ENCODE data around the gene OLIG1. TPM values are rescaled to one million over a fixed set of nuclear protein-coding genes. Genes with fewer than 3 reads are reported as not detected.

OLIG1 gene
- total and polyA plus RNA-seq, 2 donors, result 0.05 to 0.14 TPM

- Histone ChIP-seq H3K4me1 (ENCODE audit: control insufficient read depth in 2 of 2, insufficient read depth in 2 of 2, low read length in 2 of 2) (no peaks in the 10 kb centered on the region), H3K27me3 (ENCODE audit: control insufficient read depth in 2 of 2, insufficient read depth in 1 of 2, low read length in 1 of 2) (peaks cover 21 to 51% of the 10 kb centered on the region in 2 donors), H3K27ac (ENCODE audit: low read depth in 1 of 2, low read length in 1 of 2) (no peak overlapping the region), H3K9me3 (ENCODE audit: control insufficient read depth in 2 of 2, insufficient read depth in 1 of 2, low read length in 1 of 2) (no peaks in the 10 kb centered on the region), H3K4me3 (ENCODE audit: low read length in 2 of 2) (no peak overlapping the region), H3K36me3 (ENCODE audit: control insufficient read depth in 2 of 2, insufficient read depth in 2 of 2, low read length in 1 of 2) (no peaks in the 10 kb centered on the region)
- DNase-seq (ENCODE audit: low read depth in 6 of 9, low spot score in 9 of 9), result no peak
- WGBS, result 13% methylated on average over 11 of the region's 11 CpGs
Observed at GRCh38 chr21:33036430-33037162, 33.3 kb upstream of the OLIG1 start.

DNA sequence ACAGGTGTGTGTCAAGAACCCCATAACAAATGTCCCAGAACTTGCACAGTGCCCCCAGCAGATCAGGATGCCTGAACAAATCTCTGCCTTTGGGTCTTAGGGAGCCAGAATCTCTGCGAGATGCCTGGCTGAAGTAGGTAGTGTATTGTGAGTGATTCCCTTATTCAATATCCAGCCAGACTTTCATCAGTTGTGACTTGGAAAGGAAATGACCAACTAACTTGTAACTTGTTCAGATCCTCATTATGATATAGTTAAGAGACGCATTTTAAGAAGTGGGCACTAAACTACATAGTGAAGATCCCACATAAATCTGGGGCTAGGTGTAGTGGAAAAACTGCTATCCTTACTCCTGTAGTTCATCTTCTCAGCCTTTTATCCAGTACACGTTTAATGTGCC lies 32.4 kb upstream of the OLIG1 start:
- WGBS, result 93% methylated on average over 3 of the region's 3 CpGs
- Histone ChIP-seq H3K27ac (ENCODE audit: low read depth in 1 of 2, low read length in 1 of 2) (no peak overlapping the region), H3K4me3 (ENCODE audit: low read length in 2 of 2) (no peak overlapping the region), H3K27me3 (ENCODE audit: control insufficient read depth in 2 of 2, insufficient read depth in 1 of 2, low read length in 1 of 2) (peaks cover 12 to 46% of the 10 kb centered on the region in 2 donors), H3K4me1 (ENCODE audit: control insufficient read depth in 2 of 2, insufficient read depth in 2 of 2, low read length in 2 of 2) (no peaks in the 10 kb centered on the region), H3K9me3 (ENCODE audit: control insufficient read depth in 2 of 2, insufficient read depth in 1 of 2, low read length in 1 of 2) (no peaks in the 10 kb centered on the region), H3K36me3 (ENCODE audit: control insufficient read depth in 2 of 2, insufficient read depth in 2 of 2, low read length in 1 of 2) (no peaks in the 10 kb centered on the region)
- DNase-seq (ENCODE audit: low read depth in 6 of 9, low spot score in 9 of 9), result no peak

DNA sequence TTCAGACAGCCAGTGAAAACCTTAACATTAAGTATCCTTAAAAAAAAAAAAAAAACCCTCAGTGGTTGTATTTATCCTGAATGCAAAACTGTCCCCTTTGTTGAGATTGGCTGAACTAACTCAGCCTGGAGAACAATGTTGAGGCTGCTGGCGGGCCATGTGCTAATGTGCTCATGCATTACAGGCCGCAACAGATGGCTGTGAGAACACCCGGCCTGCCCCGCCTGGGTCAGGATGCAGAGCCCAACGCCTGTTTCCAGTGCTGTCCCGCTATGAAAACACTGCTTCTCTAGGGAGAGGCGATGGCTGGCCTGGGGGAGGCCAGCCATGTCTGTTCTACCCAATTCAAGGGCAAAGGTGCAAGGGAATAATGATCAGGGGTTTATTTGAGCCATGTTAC lies 30.4 kb upstream of the OLIG1 start:
- WGBS, result 96% methylated on average over 7 of the region's 7 CpGs
- H3K4me3 ChIP-seq (ENCODE audit: low read length in 2 of 2), result no peak overlapping the region
- no peaks in the 10 kb centered on the region for H3K9me3 ChIP-seq (ENCODE audit: control insufficient read depth in 2 of 2, insufficient read depth in 1 of 2, low read length in 1 of 2)
- H3K27ac ChIP-seq (ENCODE audit: low read depth in 1 of 2, low read length in 1 of 2), result no peak overlapping the region
- peaks cover 0 to 26% of the 10 kb centered on the region in 2 donors for H3K27me3 ChIP-seq (ENCODE audit: control insufficient read depth in 2 of 2, insufficient read depth in 1 of 2, low read length in 1 of 2)
- DNase-seq (ENCODE audit: low read depth in 6 of 9, low spot score in 9 of 9), result no peak
- H3K36me3 ChIP-seq (ENCODE audit: control insufficient read depth in 2 of 2, insufficient read depth in 2 of 2, low read length in 1 of 2), result no peaks in the 10 kb centered on the region
- H3K4me1 ChIP-seq (ENCODE audit: control insufficient read depth in 2 of 2, insufficient read depth in 2 of 2, low read length in 2 of 2), result no peaks in the 10 kb centered on the region

GRCh38 chr21:33040215-33040614 lies 29.7 kb upstream of the OLIG1 start:
- no peak for DNase-seq (ENCODE audit: low read depth in 6 of 9, low spot score in 9 of 9)
- no peaks in the 10 kb centered on the region for H3K36me3 ChIP-seq (ENCODE audit: control insufficient read depth in 2 of 2, insufficient read depth in 2 of 2, low read length in 1 of 2)
- peaks cover 0 to 19% of the 10 kb centered on the region in 2 donors for H3K27me3 ChIP-seq (ENCODE audit: control insufficient read depth in 2 of 2, insufficient read depth in 1 of 2, low read length in 1 of 2)
- H3K9me3 ChIP-seq (ENCODE audit: control insufficient read depth in 2 of 2, insufficient read depth in 1 of 2, low read length in 1 of 2), result no peaks in the 10 kb centered on the region
- H3K4me1 ChIP-seq (ENCODE audit: control insufficient read depth in 2 of 2, insufficient read depth in 2 of 2, low read length in 2 of 2), result no peaks in the 10 kb centered on the region
- no peak overlapping the region for H3K4me3 ChIP-seq (ENCODE audit: low read length in 2 of 2)
- no peak overlapping the region for H3K27ac ChIP-seq (ENCODE audit: low read depth in 1 of 2, low read length in 1 of 2)
- WGBS, result 98% methylated on average over 3 of the region's 3 CpGs

GRCh38 chr21:33041981-33042380 lies 28.0 kb upstream of the OLIG1 start:
- Histone ChIP-seq H3K27ac (ENCODE audit: low read depth in 1 of 2, low read length in 1 of 2) (no peak overlapping the region), H3K4me3 (ENCODE audit: low read length in 2 of 2) (no peak overlapping the region), H3K4me1 (ENCODE audit: control insufficient read depth in 2 of 2, insufficient read depth in 2 of 2, low read length in 2 of 2) (no peaks in the 10 kb centered on the region), H3K9me3 (ENCODE audit: control insufficient read depth in 2 of 2, insufficient read depth in 1 of 2, low read length in 1 of 2) (no peaks in the 10 kb centered on the region), H3K27me3 (ENCODE audit: control insufficient read depth in 2 of 2, insufficient read depth in 1 of 2, low read length in 1 of 2) (peaks cover 0 to 9% of the 10 kb centered on the region in 2 donors), H3K36me3 (ENCODE audit: control insufficient read depth in 2 of 2, insufficient read depth in 2 of 2, low read length in 1 of 2) (no peaks in the 10 kb centered on the region)
- 72% methylated on average over 2 of the region's 2 CpGs for WGBS
- no peak for DNase-seq (ENCODE audit: low read depth in 6 of 9, low spot score in 9 of 9)

DNA sequence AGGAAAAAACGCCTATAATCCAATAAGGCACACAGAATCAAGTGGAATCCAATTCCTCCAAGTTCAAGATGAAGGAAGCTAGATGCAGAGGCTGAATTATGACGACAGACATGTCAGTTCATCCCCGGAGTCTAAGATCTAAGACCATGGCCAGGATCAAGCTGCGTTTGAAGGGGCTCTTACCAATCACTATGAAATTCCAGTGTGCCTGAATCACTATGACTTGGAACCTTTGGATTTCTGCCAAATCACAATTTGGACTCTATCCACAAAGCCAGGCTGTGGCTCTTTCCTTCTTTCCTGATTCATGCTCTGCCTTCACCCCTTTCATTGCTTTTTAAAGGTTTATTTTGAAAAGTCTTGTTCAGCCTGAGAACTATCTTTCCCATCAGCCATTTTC lies 27.1 kb upstream of the OLIG1 start:
- no peaks in the 10 kb centered on the region for H3K4me1 ChIP-seq (ENCODE audit: control insufficient read depth in 2 of 2, insufficient read depth in 2 of 2, low read length in 2 of 2)
- peaks cover 0 to 11% of the 10 kb centered on the region in 2 donors for H3K27me3 ChIP-seq (ENCODE audit: control insufficient read depth in 2 of 2, insufficient read depth in 1 of 2, low read length in 1 of 2)
- no peak overlapping the region for H3K4me3 ChIP-seq (ENCODE audit: low read length in 2 of 2)
- no peak overlapping the region for H3K27ac ChIP-seq (ENCODE audit: low read depth in 1 of 2, low read length in 1 of 2)
- 95% methylated on average over 4 of the region's 4 CpGs for whole genome bisulfite sequencing
- H3K36me3 ChIP-seq (ENCODE audit: control insufficient read depth in 2 of 2, insufficient read depth in 2 of 2, low read length in 1 of 2), result no peaks in the 10 kb centered on the region
- H3K9me3 ChIP-seq (ENCODE audit: control insufficient read depth in 2 of 2, insufficient read depth in 1 of 2, low read length in 1 of 2), result no peaks in the 10 kb centered on the region
- no peak for DNase-seq (ENCODE audit: low read depth in 6 of 9, low spot score in 9 of 9)

DNA sequence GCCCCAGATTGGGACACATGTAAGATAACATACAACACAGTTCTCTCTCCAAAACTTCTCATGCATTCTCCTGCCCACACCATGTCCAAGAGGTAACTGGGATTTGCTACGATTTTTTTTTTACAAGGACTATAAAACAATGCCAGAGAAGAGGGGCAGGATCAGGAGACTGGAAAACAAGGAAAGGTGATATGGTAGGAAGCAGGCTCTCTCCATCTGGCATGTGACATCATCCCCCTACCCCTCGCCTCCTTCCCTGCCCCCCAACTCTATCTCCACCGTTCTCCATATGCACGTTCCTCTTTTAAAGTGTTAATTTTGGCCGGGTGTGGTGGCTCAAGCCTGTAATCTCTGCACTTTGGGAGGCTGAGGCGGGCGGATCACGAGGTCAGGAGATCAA lies 23.5 kb upstream of the OLIG1 start:
- peaks cover 0 to 12% of the 10 kb centered on the region in 2 donors for H3K27me3 ChIP-seq (ENCODE audit: control insufficient read depth in 2 of 2, insufficient read depth in 1 of 2, low read length in 1 of 2)
- H3K4me3 ChIP-seq (ENCODE audit: low read length in 2 of 2), result no peak overlapping the region
- no peaks in the 10 kb centered on the region for H3K4me1 ChIP-seq (ENCODE audit: control insufficient read depth in 2 of 2, insufficient read depth in 2 of 2, low read length in 2 of 2)
- 95% methylated on average over 8 of the region's 8 CpGs for WGBS
- no peak for DNase-seq (ENCODE audit: low read depth in 6 of 9, low spot score in 9 of 9)
- H3K27ac ChIP-seq (ENCODE audit: low read depth in 1 of 2, low read length in 1 of 2), result no peak overlapping the region
- no peaks in the 10 kb centered on the region for H3K9me3 ChIP-seq (ENCODE audit: control insufficient read depth in 2 of 2, insufficient read depth in 1 of 2, low read length in 1 of 2)
- H3K36me3 ChIP-seq (ENCODE audit: control insufficient read depth in 2 of 2, insufficient read depth in 2 of 2, low read length in 1 of 2), result no peaks in the 10 kb centered on the region

GRCh38 chr21:33047231-33047630 lies 22.7 kb upstream of the OLIG1 start:
- 94% methylated on average over 5 of the region's 5 CpGs for WGBS
- Histone ChIP-seq H3K27ac (ENCODE audit: low read depth in 1 of 2, low read length in 1 of 2) (no peak overlapping the region), H3K4me1 (ENCODE audit: control insufficient read depth in 2 of 2, insufficient read depth in 2 of 2, low read length in 2 of 2) (no peaks in the 10 kb centered on the region), H3K36me3 (ENCODE audit: control insufficient read depth in 2 of 2, insufficient read depth in 2 of 2, low read length in 1 of 2) (no peaks in the 10 kb centered on the region), H3K4me3 (ENCODE audit: low read length in 2 of 2) (no peak overlapping the region), H3K27me3 (ENCODE audit: control insufficient read depth in 2 of 2, insufficient read depth in 1 of 2, low read length in 1 of 2) (peaks cover 0 to 11% of the 10 kb centered on the region in 2 donors), H3K9me3 (ENCODE audit: control insufficient read depth in 2 of 2, insufficient read depth in 1 of 2, low read length in 1 of 2) (no peaks in the 10 kb centered on the region)
- DNase-seq (ENCODE audit: low read depth in 6 of 9, low spot score in 9 of 9), result no peak

GRCh38 chr21:33051925-33052324 lies 18.0 kb upstream of the OLIG1 start:
- no peaks in the 10 kb centered on the region for H3K9me3 ChIP-seq (ENCODE audit: control insufficient read depth in 2 of 2, insufficient read depth in 1 of 2, low read length in 1 of 2)

More at GRCh38 chr21:33051925-33052324, 18.0 kb upstream of the OLIG1 start:
- 97% methylated on average over 16 of the region's 16 CpGs for WGBS
- no peak for DNase-seq (ENCODE audit: low read depth in 6 of 9, low spot score in 9 of 9)
- H3K4me3 ChIP-seq (ENCODE audit: low read length in 2 of 2), result no peak overlapping the region
- H3K4me1 ChIP-seq (ENCODE audit: control insufficient read depth in 2 of 2, insufficient read depth in 2 of 2, low read length in 2 of 2), result no peaks in the 10 kb centered on the region
- peaks cover 0 to 8% of the 10 kb centered on the region in 2 donors for H3K27me3 ChIP-seq (ENCODE audit: control insufficient read depth in 2 of 2, insufficient read depth in 1 of 2, low read length in 1 of 2)
- no peak overlapping the region for H3K27ac ChIP-seq (ENCODE audit: low read depth in 1 of 2, low read length in 1 of 2)
- no peaks in the 10 kb centered on the region for H3K36me3 ChIP-seq (ENCODE audit: control insufficient read depth in 2 of 2, insufficient read depth in 2 of 2, low read length in 1 of 2)

Data from thymus (tissue), 11 donors.